PFSK-1 (cell line): ENCODE measurements around the gene VPS41.

Experiments
- POLR2AphosphoS5 ChIP-seq: IDR thresholded peaks from 2 replicates; pipeline ENCODE4 v1.6.1; 2012; ENCODE audit warnings: low read depth, mild to moderate bottlenecking, control low read depth, low read length, moderate library complexity
- REST ChIP-seq, 2 experiments: IDR thresholded peaks; 2 replicates each; pipeline versions ENCODE4 v1.6.1 to v1.8.0; 2011 to 2012; ENCODE audit warnings: low read depth in 2 of 2, low read length in 2 of 2, control low read depth in 1 of 2, inconsistent platforms in 1 of 2, mild to moderate bottlenecking in 1 of 2, moderate library complexity in 1 of 2; ENCODE audit not compliant: insufficient read depth in 1 of 2

DNA sequence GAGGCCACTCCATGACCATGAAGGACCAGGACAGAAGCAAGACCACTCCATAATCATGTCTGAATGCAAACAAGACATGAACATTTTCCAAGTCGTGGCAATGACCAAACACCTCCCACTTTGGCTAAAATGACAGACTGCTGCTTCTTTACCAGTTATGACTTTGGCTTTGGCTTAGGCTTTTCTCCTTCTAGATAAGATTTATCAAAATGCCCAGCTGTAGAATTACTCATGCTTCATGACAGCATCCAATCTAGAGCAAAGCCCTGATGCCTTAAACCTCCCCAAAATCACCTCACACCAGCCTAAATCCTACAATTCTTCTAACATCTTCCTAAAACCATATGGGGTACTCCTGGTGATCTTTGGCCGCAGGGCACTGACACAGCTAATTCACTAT lies 102.1 kb downstream of the VPS41 start:
- TF ChIP-seq REST (IDR thresholded peaks at IDR 0.05; ENCODE audit: insufficient read depth in 1 of 2, low read depth in 2 of 2, low read length in 2 of 2) = no peak
- TF ChIP-seq POLR2AphosphoS5 = no peak
